Tibial nerve (tissue), 4 donors: ENCODE measurements around the gene AMIGO3. TPM values are rescaled to one million over a fixed set of nuclear protein-coding genes. Genes with fewer than 3 reads are reported as not detected.

ENCODE experiments used
- DNase-seq, 2 donors: peaks; one replicate each; pipeline ENCODE4 v3.0.0-alpha.2; 2019; ENCODE audit warnings: low spot score in 2 of 2
- H3K27ac ChIP-seq, 4 donors: fragments of 200-600 bp; sonication (generic) in 3 of 4; one replicate each; pipeline ENCODE4 v1.5.1; 2017 to 2019; ENCODE audit warnings: mild to moderate bottlenecking in 1 of 4
- H3K27me3 ChIP-seq, 2 donors: fragments of 200-600 bp; sonication (generic) in 1 of 2; one replicate each; pipeline versions ENCODE4 v1.5.1 to v1.6.0; 2017 to 2019
- H3K36me3 ChIP-seq, 3 donors: fragments of 200-600 bp; sonication (generic); one replicate each; pipeline ENCODE4 v1.5.1; 2018 to 2019
- H3K4me1 ChIP-seq, 4 donors: fragments of 200-600 bp; sonication (generic) in 3 of 4; one replicate each; pipeline ENCODE4 v1.5.1; 2017 to 2019
- H3K4me3 ChIP-seq, 4 donors: fragments of 200-600 bp; sonication (generic) in 3 of 4; one replicate each; pipeline ENCODE4 v1.5.1; 2017 to 2019; ENCODE audit warnings: mild to moderate bottlenecking in 1 of 4, moderate library complexity in 1 of 4
- H3K9me3 ChIP-seq, 4 donors: fragments of 200-600 bp; sonication (generic) in 3 of 4; one replicate each; pipeline ENCODE4 v1.5.1; 2017 to 2019
- CTCF ChIP-seq, 5 experiments: fragments of 200-600 bp in 3 of 5; fragments of 450-650 bp in 2 of 5; sonication (generic) in 3 of 5; IDR thresholded peaks; one replicate each; pipeline ENCODE4 v1.5.1; 2016 to 2019; ENCODE audit warnings: antibody characterized with exemption in 5 of 5, mild to moderate bottlenecking in 3 of 5, moderate library complexity in 2 of 5
- EP300 ChIP-seq, 2 donors: sonication (generic); formaldehyde crosslinking; IDR thresholded peaks; one replicate each; pipeline ENCODE4 v1.6.1; 2017; ENCODE audit warnings: antibody characterized with exemption in 2 of 2, mild to moderate bottlenecking in 1 of 2
- POLR2A ChIP-seq, 2 donors: fragments of 450-650 bp; IDR thresholded peaks; one replicate each; pipeline ENCODE4 v1.6.1; 2017; ENCODE audit warnings: antibody characterized with exemption in 2 of 2, mild to moderate bottlenecking in 2 of 2, moderate library complexity in 2 of 2
- WGBS, 2 donors: methylation state at CpG; one replicate each; pipeline ENCODE4 v1.1.5; 2018; 5-methylcytosine and 5-hydroxymethylcytosine counted together
- total RNA-seq, 4 donors: library from RNA; depleted of rRNA; stranded (reverse); fragments of >200 nt; gene quantifications; one replicate each; pipeline ENCODE4 v1.1.0, GENCODE V29; 2016

Gene AMIGO3
- total RNA-seq, 4 donors from 2014 or later, result 2.1 to 4.2 TPM; not detected in 2

DNA sequence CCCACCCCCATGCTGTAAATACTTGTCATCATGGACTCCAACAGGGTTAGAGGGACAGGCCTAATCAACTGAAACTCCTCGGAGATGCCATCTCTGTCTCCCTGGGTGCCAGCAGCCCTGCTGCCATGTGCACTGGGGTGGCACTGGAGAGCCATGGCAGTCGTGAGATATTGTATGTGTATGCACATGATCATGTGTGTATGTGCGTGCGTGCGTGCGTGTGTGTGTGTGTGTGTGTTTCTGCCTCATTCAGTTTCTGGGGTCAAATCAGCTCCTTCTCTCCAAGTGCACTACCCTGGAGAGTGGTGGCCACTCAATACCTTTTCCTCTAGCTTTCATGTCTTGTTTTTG lies 48.6 kb downstream of the AMIGO3 start:
- Histone ChIP-seq H3K9me3 (peaks cover 0 to 5% (median 0%) of the 10 kb centered on the region in 4 donors), H3K27me3 (peaks cover 0 to 5% of the 10 kb centered on the region in 2 donors), H3K4me1 (peaks cover 0 to 28% (median 13%) of the 10 kb centered on the region in 4 donors), H3K4me3 (no peak overlapping the region), H3K36me3 (peaks cover 0 to 4% (median 0%) of the 10 kb centered on the region in 3 donors), H3K27ac (no peak overlapping the region)
- WGBS, 2 donors, result 55 to 65% methylated on average over 6 of the region's 6 CpGs
- DNase-seq, result no peak
- no peak for TF ChIP-seq CTCF (IDR thresholded peaks at IDR 0.05)
- no peak for TF ChIP-seq EP300 (IDR thresholded peaks at IDR 0.05)
- TF ChIP-seq POLR2A (IDR thresholded peaks at IDR 0.05), result no peak

- TF ChIP-seq EP300 (IDR thresholded peaks at IDR 0.05), result no peak
- no peak for TF ChIP-seq CTCF (IDR thresholded peaks at IDR 0.05)
- no peak for TF ChIP-seq POLR2A (IDR thresholded peaks at IDR 0.05)
- WGBS, 2 donors, result 64 to 76% methylated on average over 2 to 3 of the region's 3 CpGs
Observed at GRCh38 chr3:49669352-49669751, 50.1 kb downstream of the AMIGO3 start.

DNA sequence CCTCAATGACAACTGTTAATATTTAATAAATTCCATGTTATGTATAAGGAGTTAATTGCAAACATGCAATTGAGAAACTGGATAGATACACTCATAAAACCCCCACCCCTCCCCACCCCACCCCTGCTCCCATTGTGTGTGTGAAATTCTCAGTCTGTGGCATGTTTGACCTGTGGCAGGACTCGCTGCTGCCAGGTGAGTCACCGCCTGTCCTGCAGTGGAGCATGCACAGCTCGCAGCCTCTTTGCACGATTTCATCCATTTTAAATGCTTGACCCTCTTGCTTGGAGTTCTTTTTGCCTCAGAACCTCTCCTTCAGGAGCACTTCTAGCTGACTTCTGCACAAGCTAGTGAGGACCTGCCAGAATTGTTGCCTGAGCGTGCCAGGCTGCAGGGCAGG lies 50.6 kb downstream of the AMIGO3 start:
- DNase-seq, result no peak

More at GRCh38 chr3:49669352-49669751, 50.1 kb downstream of the AMIGO3 start:
- Histone ChIP-seq H3K27ac (no peak overlapping the region), H3K9me3 (peaks cover 0 to 5% (median 0%) of the 10 kb centered on the region in 4 donors), H3K27me3 (peaks cover 0 to 6% of the 10 kb centered on the region in 2 donors), H3K4me1 (peaks cover 0 to 14% (median 2%) of the 10 kb centered on the region in 4 donors), H3K4me3 (no peak overlapping the region), H3K36me3 (no peaks in the 10 kb centered on the region)
- DNase-seq, result no peak

DNA sequence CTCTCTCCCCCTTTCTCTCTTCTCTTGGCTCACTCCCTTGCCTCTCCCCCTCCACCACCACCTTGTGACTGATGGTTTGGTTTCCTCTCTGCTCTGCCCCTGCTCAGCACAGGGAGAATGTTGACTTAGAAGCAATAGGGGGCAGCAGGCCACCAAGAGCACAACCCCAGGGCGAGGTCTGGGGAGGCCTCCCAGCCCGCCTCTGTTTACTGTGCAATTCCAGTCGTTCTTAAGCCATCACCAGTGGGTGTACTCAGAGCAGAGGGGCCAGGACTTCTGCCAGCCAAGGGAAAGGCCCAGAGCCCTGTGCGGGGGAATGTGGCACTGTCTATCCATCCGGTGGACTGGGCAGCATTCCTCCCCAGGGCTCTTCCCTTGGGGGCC lies 51.1 kb downstream of the AMIGO3 start:
- no peak overlapping the region for H3K4me3 ChIP-seq
- H3K27me3 ChIP-seq, result peaks cover 0 to 6% of the 10 kb centered on the region in 2 donors
- TF ChIP-seq CTCF (IDR thresholded peaks at IDR 0.05), result no peak
- no peak for TF ChIP-seq EP300 (IDR thresholded peaks at IDR 0.05)
- 14 to 19% methylated on average over 5 of the region's 5 CpGs for WGBS, 2 donors
- H3K4me1 ChIP-seq, result peaks cover 0 to 10% (median 2%) of the 10 kb centered on the region in 4 donors
- no peak overlapping the region for H3K27ac ChIP-seq
- no peaks in the 10 kb centered on the region for H3K36me3 ChIP-seq
- no peak for DNase-seq
- H3K9me3 ChIP-seq, result peaks cover 0 to 3% (median 0%) of the 10 kb centered on the region in 4 donors

More for the DNA sequence above, 50.6 kb downstream of the AMIGO3 start:
- no peak overlapping the region for H3K27ac ChIP-seq
- no peak overlapping the region for H3K4me3 ChIP-seq
- H3K9me3 ChIP-seq, result peaks cover 0 to 5% (median 0%) of the 10 kb centered on the region in 4 donors
- peaks cover 0 to 6% of the 10 kb centered on the region in 2 donors for H3K27me3 ChIP-seq
- peaks cover 0 to 14% (median 2%) of the 10 kb centered on the region in 4 donors for H3K4me1 ChIP-seq
- 53 to 55% methylated on average over 5 of the region's 5 CpGs for WGBS, 2 donors
- no peaks in the 10 kb centered on the region for H3K36me3 ChIP-seq
- no peak for TF ChIP-seq POLR2A (IDR thresholded peaks at IDR 0.05)
- TF ChIP-seq EP300 (IDR thresholded peaks at IDR 0.05), result no peak
- no peak for TF ChIP-seq CTCF (IDR thresholded peaks at IDR 0.05)

- DNase-seq, result no peak
- Histone ChIP-seq H3K4me3 (no peak overlapping the region), H3K9me3 (no peaks in the 10 kb centered on the region), H3K27ac (no peak overlapping the region), H3K27me3 (peaks cover 0 to 6% of the 10 kb centered on the region in 2 donors), H3K4me1 (peaks cover 0 to 7% (median 0%) of the 10 kb centered on the region in 4 donors), H3K36me3 (no peaks in the 10 kb centered on the region)
- no peak for TF ChIP-seq POLR2A (IDR thresholded peaks at IDR 0.05)
- TF ChIP-seq EP300 (IDR thresholded peaks at IDR 0.05), result no peak
- TF ChIP-seq CTCF (IDR thresholded peaks at IDR 0.05), result no peak
- WGBS, 2 donors, result 57 to 64% methylated on average over 24 to 25 of the region's 25 CpGs
Observed at GRCh38 chr3:49667701-49668413, 51.6 kb downstream of the AMIGO3 start.
